ENCODE data around the gene ZNF212.
"Not testable (repeated sequence)": the region's sequence is repeated elsewhere in the genome, so short reads cannot be mapped to it uniquely, and the experiment has no call there.

Gene ZNF212

GRCh38 chr7:149248777-149249176 is 9.3 kb downstream of the ZNF212 start:
- H3K27ac ChIP-seq, result no peak overlapping the region
- no peak overlapping the region for H3K4me3 ChIP-seq

DNA sequence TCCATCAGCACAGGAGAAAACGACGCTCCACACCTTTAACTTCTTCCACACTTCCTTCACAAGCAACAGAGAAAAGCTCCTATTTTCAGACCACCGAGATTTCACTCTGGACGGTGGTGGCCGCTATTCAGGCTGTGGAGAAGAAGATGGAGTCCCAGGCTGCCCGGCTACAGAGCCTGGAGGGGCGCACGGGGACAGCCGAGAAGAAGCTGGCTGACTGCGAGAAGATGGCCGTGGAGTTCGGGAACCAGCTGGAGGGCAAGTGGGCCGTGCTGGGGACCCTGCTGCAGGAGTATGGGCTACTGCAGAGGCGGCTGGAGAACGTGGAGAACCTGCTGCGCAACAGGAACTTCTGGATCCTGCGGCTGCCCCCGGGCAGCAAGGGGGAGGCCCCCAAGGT is 10.7 kb downstream of the ZNF212 start:
- not testable (repeated sequence) for H3K4me3 ChIP-seq, H3K27ac ChIP-seq

DNA sequence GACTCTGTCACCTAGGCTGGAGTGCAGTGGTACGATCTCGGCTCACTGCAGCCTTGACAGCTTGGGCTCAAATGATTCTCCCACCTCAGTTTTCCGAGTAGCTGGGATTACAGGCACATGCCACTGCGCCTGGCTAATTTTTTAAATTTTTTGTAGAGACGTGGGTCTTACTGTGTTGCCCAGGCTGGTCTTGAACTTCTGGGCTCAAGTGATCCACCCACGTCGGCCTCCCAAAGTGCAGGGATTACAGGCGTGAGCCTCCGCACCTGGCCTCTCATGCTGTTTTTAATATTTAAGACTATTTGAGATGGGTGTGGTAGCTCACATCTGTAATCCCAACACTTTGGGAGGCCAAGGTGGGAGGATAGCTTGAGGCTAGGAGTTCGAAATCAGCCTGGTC is 12.1 kb downstream of the ZNF212 start:
- not testable (repeated sequence) for H3K27ac ChIP-seq, H3K4me3 ChIP-seq

- no peak overlapping the region for H3K27ac ChIP-seq
- no peak overlapping the region for H3K4me3 ChIP-seq
Observed at GRCh38 chr7:149252378-149252777, 12.9 kb downstream of the ZNF212 start.

DNA sequence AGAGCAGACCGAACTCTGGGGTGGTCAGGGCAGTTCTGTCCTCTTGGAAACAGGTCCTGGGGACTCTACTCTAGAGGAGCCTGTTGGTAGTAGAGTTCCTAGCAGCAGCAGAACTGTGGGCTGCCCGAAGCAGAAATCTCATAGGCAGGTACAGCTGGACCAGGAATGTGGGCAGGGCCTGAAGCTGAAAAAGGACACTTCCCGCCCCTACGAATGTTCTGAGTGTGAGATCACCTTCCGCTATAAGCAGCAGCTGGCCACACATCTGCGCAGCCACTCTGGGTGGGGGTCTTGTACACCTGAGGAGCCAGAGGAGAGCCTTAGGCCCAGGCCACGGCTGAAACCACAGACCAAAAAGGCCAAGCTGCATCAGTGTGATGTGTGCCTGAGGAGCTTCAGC is 14.2 kb downstream of the ZNF212 start:
- no peak overlapping the region for H3K27ac ChIP-seq
- no peak overlapping the region for H3K4me3 ChIP-seq

- H3K27ac ChIP-seq, result no peak overlapping the region
Observed at GRCh38 chr7:149254181-149254858, 14.9 kb downstream of the ZNF212 start.

DNA sequence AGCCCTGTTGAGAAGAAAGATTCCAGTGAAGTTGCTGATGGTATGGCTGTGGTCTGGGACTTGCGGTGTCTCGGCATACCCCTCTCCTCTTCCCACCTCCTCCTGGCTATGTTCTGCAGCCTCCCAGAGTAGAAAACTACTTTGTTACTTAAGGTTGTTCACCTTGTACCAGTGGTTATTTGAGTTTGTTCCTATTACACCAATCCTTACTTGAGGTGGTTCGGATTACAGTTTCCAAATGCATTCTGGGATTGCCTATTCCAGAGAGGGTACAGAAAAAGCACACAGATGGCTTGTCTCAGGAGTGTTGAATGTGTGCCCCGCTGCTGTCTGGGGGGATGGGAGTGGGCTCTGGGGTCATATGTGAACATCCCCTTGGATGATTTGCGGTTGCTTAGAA is 15.7 kb downstream of the ZNF212 start:
- Histone ChIP-seq H3K4me3 (no peak overlapping the region), H3K27ac (no peak overlapping the region)

More at GRCh38 chr7:149254181-149254858, 14.9 kb downstream of the ZNF212 start:
- H3K4me3 ChIP-seq, result no peak overlapping the region

GRCh38 chr7:149256568-149256967 is 17.1 kb downstream of the ZNF212 start:
- H3K4me3 ChIP-seq, result no peak overlapping the region
- H3K27ac ChIP-seq, result no peak overlapping the region

DNA sequence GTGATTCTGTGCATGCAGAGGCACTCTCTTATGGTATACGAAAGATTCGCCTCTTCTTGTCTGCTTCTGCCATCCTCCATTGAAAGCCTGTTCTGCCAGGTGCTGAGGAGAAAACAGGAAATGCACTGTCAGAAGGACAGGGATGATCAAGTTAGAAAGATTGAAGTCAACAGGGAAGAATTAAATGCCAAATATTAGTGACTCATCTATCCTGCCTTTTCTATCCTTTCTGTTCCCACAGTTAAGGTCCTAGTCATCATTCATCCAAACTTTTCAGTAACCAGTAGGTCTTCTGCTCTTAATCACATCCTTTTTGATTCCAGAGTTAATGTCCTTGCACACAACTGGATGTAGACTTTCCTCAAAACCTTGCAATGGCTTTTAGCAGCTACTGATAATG is 17.7 kb downstream of the ZNF212 start:
- no peak overlapping the region for H3K27ac ChIP-seq
- H3K4me3 ChIP-seq, result no peak overlapping the region

- Histone ChIP-seq H3K4me3 (peak overlapping the region; percentile 40 to 66 (median 51)), H3K27ac (peak overlapping the region in 20 of 21 experiments; percentile 73 to 99 (median 86))
Observed at GRCh38 chr7:149261316-149261828, 21.9 kb downstream of the ZNF212 start.

DNA sequence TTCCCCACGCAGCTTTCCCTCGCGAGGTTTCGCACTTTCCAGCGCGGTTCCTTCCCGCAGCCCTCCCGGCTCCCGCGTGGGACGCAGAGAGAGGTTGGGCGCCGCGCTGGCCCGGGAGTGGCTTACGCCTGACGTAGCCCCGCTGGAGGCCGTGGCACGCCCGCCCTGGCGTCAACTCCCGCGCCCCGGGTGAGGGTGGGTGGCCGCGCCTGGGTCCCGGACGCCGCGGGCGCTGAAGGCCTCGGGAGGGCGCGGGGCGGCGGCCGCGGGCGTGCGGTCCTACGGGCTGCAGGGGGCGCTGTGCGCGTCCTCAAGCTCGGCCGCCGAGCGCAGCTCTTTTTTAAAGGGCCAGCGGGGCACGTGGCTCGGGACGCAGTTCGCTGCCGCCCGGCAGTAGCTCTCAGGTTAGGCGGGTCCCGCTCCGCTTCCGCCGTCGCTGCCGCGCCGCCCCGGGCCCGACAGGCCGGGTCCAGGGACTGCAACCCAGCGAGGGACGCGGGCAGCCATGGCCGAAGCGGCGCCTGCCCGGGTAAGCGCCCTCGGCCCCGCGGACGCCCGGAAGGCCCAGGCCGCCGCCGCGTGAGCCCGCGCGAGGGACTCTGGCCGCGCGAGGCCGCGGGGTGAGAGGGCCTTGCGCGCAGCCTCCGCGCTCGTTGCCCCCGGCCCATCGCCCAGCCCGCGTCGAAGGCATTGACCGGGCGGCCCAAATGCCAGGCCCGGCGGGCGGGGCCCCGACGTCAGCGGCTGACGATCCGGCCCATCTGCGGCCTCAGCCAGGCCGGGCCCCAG is 22.6 kb downstream of the ZNF212 start, which contains the start of gene ZNF783:
TSS of gene ZNF783 (plus strand) at position 368 of the 789 bp plus-strand sequence. CDS start at position 506, 138 bp downstream.
- peak within 1 kb of the TSS; percentile 40 to 66 (median 51) for H3K4me3 ChIP-seq

GRCh38 chr7:149266451-149266850 is 27.0 kb downstream of the ZNF212 start:
- H3K4me3 ChIP-seq, result no peak overlapping the region
- H3K27ac ChIP-seq, result no peak overlapping the region

More for the DNA sequence above, 22.6 kb downstream of the ZNF212 start, which contains the start of gene ZNF783:
- H3K27ac ChIP-seq, result peak within 1 kb of the TSS; percentile 73 to 99 (median 86)

DNA sequence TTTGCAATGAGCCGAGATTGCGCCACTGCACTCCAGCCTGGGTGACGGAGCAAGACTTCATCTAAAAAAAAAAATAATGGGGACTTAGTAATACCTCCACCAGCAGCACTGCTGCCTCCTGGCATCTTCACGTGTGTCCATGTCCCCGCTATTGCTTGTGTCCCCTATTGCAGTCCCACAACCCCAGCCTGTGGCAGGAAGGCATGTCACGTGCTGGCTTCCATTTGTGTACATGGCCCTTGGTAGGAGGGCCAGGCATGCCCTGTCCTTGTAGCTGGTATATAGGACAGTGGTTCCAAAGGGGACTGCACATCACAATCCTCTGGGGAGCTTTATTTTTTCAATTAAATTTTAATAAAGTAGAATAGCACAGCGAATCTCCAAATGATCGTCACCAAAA is 28.3 kb downstream of the ZNF212 start:
- H3K4me3 ChIP-seq, result no peak overlapping the region
- H3K27ac ChIP-seq, result no peak overlapping the region

GRCh38 chr7:149274424-149274823 is 35.0 kb downstream of the ZNF212 start:
- not testable (repeated sequence) for H3K27ac ChIP-seq, H3K4me3 ChIP-seq

DNA sequence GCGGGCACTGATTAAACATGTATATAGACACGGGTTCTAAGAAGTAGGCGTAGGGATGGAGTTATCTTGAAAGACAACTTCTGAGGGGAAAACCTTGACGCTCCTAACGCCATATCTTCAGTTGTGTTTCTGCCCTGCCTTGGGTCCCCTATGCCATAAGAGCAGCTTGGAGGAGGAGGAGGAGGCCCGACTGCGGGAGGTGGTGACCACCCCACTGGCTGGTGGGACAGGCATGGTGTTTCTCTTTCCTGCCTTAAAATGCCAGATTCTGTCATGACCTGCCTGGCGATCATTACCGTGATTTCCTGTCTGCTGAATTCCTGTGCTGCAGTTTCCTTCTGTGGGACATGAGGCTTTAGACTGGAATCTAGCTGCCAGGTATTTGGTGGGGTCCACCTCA is 38.4 kb downstream of the ZNF212 start:
- H3K27ac ChIP-seq, result no peak overlapping the region
- H3K4me3 ChIP-seq, result no peak overlapping the region

DNA sequence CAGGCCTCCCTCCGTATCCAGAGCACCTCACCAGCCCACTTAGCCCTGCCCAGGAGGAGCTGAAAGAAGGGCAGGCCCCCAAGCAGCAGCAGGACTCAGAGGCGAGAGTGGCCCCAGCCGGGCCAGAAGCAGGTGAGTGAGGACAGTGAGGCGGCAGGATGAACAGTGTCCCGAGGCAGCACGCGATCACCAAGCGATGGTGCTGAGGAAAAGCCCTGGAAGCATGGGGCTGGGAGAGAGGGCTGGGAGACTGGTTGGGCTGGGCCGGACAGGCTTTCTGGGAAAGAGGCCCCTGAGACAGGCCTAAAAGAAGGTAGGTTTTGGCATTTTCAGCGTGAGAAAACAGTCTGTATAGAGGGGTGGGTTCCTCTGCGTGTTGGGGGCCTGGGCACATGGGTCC is 38.9 kb downstream of the ZNF212 start:
- H3K4me3 ChIP-seq, result no peak overlapping the region
- no peak overlapping the region for H3K27ac ChIP-seq

DNA sequence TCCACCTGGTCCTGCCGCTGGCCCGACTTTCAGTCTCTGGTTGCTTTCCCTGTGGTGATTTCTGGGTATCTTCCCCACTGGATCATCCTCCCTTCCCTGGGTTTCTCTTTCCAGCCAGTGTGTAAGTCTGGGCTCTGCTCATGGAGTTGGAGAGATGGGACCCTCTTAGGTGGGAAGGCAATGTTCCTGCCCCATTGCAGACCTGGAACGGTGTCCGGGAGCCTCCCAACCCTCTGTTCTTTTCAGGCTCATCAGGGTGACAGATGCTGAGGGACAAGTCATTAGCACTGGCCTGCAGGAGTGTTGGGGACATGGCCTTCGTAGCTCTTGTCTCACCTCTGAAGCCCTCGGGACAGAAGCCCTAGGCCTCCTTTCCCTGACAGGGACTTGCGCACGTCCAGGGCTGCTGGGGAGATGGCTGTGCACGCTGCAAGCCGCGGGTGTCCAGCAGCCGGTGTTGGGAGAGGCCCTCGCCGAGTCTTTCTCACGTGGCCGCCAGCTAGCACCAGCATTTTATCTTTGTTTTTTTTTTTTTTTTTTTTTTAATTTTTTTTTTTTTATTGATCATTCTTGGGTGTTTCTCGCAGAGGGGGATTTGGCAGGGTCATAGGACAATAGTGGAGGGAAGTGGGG is 39.8 kb downstream of the ZNF212 start:
- Histone ChIP-seq H3K27ac (no peak overlapping the region), H3K4me3 (no peak overlapping the region)

DNA sequence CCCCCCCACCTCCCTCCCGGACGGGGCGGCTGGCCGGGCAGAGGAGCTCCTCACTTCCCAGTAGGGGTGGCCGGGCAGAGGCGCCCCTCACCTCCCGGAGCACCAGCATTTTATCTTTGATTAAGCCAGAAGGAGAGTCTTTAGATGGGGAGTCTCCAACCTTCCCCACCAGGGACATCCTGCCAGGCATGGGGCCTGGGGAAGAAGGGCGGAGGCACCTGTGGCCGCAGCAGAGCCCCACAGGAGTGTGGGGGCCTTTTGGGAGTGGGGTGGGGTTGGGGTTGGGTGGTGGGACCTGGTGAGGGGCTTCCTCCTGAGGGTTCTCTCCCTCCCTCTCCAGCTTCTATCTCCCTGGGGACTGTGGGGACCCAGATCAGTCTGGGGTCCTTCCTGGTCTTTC is 40.7 kb downstream of the ZNF212 start:
- H3K4me3 ChIP-seq, result no peak overlapping the region
- H3K27ac ChIP-seq, result no peak overlapping the region

GRCh38 chr7:149280661-149281507 is 41.4 kb downstream of the ZNF212 start:
- Histone ChIP-seq H3K27ac (no peak overlapping the region), H3K4me3 (no peak overlapping the region)

Measured in skin epidermis (tissue), 12 donors.